ENCODE results near the gene SLC35B2. TPM values are rescaled to one million over a fixed set of nuclear protein-coding genes. Genes with fewer than 3 reads are reported as not detected.

The SLC35B2 gene
- total and polyA plus RNA-seq, 9 of the 15 experiments (the other 6 are each of a cell fraction or from before 2014, with no cell fraction given): 14.5 to 59.1 (median 47.1) TPM

DNA sequence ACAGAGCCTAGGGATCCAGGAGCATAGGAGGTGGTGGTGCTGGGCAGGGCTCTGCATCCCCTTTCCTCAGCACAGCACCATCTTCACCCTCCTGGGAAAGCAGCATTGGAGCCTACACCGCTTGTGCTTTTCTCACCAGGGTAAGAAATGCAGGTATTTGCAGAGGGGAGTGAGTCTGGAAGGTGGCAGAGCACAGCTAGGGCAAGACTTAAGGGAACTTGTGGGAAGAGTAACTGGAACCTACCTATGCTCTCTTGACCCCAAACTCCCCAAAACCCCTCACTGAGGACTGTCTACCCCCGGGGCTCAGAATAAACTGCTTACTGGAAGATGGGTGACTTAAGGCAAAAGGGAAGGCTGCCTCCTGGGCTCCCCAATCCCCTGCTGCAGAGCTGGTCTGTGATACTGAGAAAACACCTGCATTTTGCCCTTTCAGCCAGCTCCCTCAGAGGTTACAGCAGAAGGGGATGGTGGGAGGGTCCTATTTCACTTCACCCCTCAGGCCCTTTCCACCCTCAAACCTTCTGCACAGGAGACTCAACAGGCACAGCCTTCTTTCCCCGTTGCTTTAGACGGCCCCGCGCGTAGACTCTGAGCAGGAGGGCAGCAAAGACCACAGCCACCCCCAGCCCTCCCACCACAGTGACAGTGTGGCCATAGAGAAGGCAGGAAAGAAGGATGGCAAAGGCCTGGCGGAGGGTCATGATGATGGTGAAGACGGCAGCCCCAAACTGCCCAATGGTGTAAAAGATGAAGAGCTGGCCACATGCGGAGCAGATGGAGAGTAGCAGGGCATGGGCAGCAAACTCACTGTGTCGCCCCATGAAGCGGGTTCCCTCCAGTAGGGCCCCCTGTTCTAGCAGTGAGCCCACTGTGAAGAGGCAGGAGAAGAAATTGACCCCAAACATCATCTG is 2.9 kb downstream of the SLC35B2 start (continued):
- TF ChIP-seq, protein P1, sequence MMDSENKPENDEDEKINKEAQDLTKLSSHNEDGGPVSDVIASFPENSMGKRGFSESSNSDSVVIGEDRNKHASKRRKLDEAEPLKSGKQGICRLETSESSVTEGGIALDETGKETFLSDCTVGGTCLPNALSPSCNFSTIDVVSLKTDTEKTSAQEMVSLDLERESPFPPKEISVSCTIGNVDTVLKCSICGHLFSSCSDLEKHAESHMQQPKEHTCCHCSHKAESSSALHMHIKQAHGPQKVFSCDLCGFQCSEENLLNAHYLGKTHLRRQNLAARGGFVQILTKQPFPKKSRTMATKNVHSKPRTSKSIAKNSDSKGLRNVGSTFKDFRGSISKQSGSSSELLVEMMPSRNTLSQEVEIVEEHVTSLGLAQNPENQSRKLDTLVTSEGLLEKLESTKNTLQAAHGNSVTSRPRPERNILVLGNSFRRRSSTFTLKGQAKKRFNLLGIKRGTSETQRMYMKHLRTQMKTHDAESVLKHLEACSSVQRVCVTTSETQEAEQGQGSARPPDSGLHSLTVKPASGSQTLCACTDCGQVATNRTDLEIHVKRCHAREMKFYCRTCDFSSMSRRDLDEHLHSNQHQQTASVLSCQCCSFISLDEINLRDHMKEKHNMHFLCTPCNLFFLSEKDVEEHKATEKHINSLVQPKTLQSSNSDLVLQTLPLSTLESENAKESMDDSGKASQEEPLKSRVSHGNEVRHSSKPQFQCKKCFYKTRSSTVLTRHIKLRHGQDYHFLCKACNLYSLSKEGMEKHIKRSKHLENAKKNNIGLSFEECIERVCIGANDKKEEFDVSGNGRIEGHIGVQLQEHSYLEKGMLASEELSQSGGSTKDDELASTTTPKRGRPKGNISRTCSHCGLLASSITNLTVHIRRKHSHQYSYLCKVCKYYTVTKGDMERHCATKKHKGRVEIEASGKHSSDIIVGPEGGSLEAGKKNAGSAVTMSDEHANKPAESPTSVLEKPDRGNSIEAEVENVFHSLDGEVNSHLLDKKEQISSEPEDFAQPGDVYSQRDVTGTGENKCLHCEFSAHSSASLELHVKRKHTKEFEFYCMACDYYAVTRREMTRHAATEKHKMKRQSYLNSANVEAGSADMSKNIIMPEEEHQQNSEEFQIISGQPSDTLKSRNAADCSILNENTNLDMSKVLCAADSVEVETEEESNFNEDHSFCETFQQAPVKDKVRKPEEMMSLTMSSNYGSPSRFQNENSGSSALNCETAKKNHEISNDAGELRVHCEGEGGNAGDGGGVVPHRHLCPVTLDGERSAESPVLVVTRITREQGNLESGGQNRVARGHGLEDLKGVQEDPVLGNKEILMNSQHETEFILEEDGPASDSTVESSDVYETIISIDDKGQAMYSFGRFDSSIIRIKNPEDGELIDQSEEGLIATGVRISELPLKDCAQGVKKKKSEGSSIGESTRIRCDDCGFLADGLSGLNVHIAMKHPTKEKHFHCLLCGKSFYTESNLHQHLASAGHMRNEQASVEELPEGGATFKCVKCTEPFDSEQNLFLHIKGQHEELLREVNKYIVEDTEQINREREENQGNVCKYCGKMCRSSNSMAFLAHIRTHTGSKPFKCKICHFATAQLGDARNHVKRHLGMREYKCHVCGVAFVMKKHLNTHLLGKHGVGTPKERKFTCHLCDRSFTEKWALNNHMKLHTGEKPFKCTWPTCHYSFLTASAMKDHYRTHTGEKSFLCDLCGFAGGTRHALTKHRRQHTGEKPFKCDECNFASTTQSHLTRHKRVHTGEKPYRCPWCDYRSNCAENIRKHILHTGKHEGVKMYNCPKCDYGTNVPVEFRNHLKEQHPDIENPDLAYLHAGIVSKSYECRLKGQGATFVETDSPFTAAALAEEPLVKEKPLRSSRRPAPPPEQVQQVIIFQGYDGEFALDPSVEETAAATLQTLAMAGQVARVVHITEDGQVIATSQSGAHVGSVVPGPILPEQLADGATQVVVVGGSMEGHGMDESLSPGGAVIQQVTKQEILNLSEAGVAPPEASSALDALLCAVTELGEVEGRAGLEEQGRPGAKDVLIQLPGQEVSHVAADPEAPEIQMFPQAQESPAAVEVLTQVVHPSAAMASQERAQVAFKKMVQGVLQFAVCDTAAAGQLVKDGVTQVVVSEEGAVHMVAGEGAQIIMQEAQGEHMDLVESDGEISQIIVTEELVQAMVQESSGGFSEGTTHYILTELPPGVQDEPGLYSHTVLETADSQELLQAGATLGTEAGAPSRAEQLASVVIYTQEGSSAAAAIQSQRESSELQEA (IDR thresholded peaks at IDR 0.05; ENCODE audit: low read depth): no peak
- TF ChIP-seq CTBP1 (IDR thresholded peaks at IDR 0.05; ENCODE audit: borderline replicate concordance): no peak
- TF ChIP-seq DNMT1 (IDR thresholded peaks at IDR 0.05): no peak
- TF ChIP-seq JUND (IDR thresholded peaks at IDR 0.05; ENCODE audit: borderline replicate concordance, low read depth, low read length): no peak
- no peak for TF ChIP-seq JUND (tag; IDR thresholded peaks at IDR 0.05; ENCODE audit: borderline replicate concordance, low read depth, low read length)
- TF ChIP-seq FOXK1 (CRISPR knock-in tag; IDR thresholded peaks at IDR 0.05; ENCODE audit: borderline replicate concordance): 0 out of 2 replicates have a peak, but pooled peaks have one; percentile 26
- TF ChIP-seq RCOR1 (IDR thresholded peaks at IDR 0.05; ENCODE audit: borderline replicate concordance in 1 of 2, low read depth in 2 of 2, low read length in 2 of 2): no peak
- TF ChIP-seq, protein P2, sequence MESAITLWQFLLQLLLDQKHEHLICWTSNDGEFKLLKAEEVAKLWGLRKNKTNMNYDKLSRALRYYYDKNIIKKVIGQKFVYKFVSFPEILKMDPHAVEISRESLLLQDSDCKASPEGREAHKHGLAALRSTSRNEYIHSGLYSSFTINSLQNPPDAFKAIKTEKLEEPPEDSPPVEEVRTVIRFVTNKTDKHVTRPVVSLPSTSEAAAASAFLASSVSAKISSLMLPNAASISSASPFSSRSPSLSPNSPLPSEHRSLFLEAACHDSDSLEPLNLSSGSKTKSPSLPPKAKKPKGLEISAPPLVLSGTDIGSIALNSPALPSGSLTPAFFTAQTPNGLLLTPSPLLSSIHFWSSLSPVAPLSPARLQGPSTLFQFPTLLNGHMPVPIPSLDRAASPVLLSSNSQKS (CRISPR knock-in tag; IDR thresholded peaks at IDR 0.05): no peak
- no peak for TF ChIP-seq ZNF280A (IDR thresholded peaks at IDR 0.05; ENCODE audit: low read depth, partially characterized antibody)
- TF ChIP-seq ZNF212 (CRISPR knock-in tag; IDR thresholded peaks at IDR 0.05): no peak
- TF ChIP-seq ZNF766 (CRISPR knock-in tag; conservative IDR thresholded peaks at IDR 0.05): no peak
- TF ChIP-seq XRCC5 (IDR thresholded peaks at IDR 0.05; ENCODE audit: low read depth, low read length): 0 out of 2 replicates have a peak, but pooled peaks have one; percentile 7
- TF ChIP-seq MTA2 (IDR thresholded peaks at IDR 0.05; ENCODE audit: low read depth): no peak
- TF ChIP-seq, protein P3, sequence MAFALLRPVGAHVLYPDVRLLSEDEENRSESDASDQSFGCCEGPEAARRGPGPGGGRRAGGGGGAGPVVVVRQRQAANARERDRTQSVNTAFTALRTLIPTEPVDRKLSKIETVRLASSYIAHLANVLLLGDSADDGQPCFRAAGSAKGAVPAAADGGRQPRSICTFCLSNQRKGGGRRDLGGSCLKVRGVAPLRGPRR (CRISPR knock-in tag; IDR thresholded peaks at IDR 0.05): no peak
- TF ChIP-seq POLR2AphosphoS2 (IDR thresholded peaks at IDR 0.05; ENCODE audit: low read length): peak; percentile 97
- TF ChIP-seq ZNF224 (CRISPR knock-in tag; IDR thresholded peaks at IDR 0.05): peak; percentile 39; the same call in 1 of the 2 replicates

Measured in K562 (cell line).